Duodenal mucosa (tissue), 2 donors: ENCODE data around the gene FAM120C.

Experiments
- H3K27ac ChIP-seq: one replicate; pipeline ENCODE4 v1.7.0; 2013; ENCODE audit warnings: low read depth, low read length
- H3K27me3 ChIP-seq, 2 donors: one replicate each; pipeline ENCODE4 v1.7.0; 2013; ENCODE audit warnings: low read length in 2 of 2, control low read depth in 1 of 2; ENCODE audit not compliant: insufficient read depth in 2 of 2, control insufficient read depth in 1 of 2
- H3K36me3 ChIP-seq, 2 donors: one replicate each; pipeline ENCODE4 v1.7.0; 2013; ENCODE audit warnings: low read length in 2 of 2, control low read depth in 1 of 2; ENCODE audit not compliant: insufficient read depth in 2 of 2, control insufficient read depth in 1 of 2
- H3K4me1 ChIP-seq, 2 donors: one replicate each; pipeline ENCODE4 v1.7.0; 2013; ENCODE audit warnings: low read length in 2 of 2, control low read depth in 1 of 2; ENCODE audit not compliant: insufficient read depth in 2 of 2, control insufficient read depth in 1 of 2
- H3K4me3 ChIP-seq, 2 donors: one replicate each; pipeline ENCODE4 v1.7.0; 2013; ENCODE audit warnings: low read length in 2 of 2, low read depth in 1 of 2
- H3K9ac ChIP-seq, 2 donors: one replicate each; pipeline ENCODE4 v1.7.0; 2013; ENCODE audit warnings: low read length in 2 of 2, low read depth in 1 of 2
- H3K9me3 ChIP-seq, 2 donors: one replicate each; pipeline ENCODE4 v1.7.0; 2013; ENCODE audit warnings: low read length in 2 of 2, control low read depth in 1 of 2; ENCODE audit not compliant: control insufficient read depth in 1 of 2

Gene FAM120C

GRCh38 chrX:54182194-54182863 is 725 bp downstream of the FAM120C start:
- Histone ChIP-seq H3K4me1 (peaks cover 20 to 37% of the 10 kb centered on the region in 2 donors), H3K9ac (peak overlapping the region; percentile 48 to 57), H3K36me3 (no peaks in the 10 kb centered on the region), H3K4me3 (peak overlapping the region; percentile 68 to 79), H3K27ac (peak overlapping the region; percentile 62), H3K27me3 (no peaks in the 10 kb centered on the region), H3K9me3 (no peaks in the 10 kb centered on the region)

GRCh38 chrX:54181202-54181953 is 1.7 kb downstream of the FAM120C start:
- H3K4me1 ChIP-seq: peaks cover 20 to 37% of the 10 kb centered on the region in 2 donors
- H3K9ac ChIP-seq: no peak overlapping the region
- H3K9me3 ChIP-seq: no peaks in the 10 kb centered on the region
- H3K36me3 ChIP-seq: peaks cover 0 to 3% of the 10 kb centered on the region in 2 donors
- no peak overlapping the region for H3K27ac ChIP-seq
- H3K27me3 ChIP-seq: no peaks in the 10 kb centered on the region
- peak overlapping the region; percentile 68 to 79 for H3K4me3 ChIP-seq

- no peak overlapping the region for H3K4me3 ChIP-seq
Observed at GRCh38 chrX:54180403-54180802, 2.7 kb downstream of the FAM120C start.

GRCh38 chrX:54178100-54178940 is 4.7 kb downstream of the FAM120C start:
- no peaks in the 10 kb centered on the region for H3K27me3 ChIP-seq
- H3K27ac ChIP-seq: no peak overlapping the region
- peaks cover 0 to 10% of the 10 kb centered on the region in 2 donors for H3K36me3 ChIP-seq
- no peak overlapping the region for H3K4me3 ChIP-seq
- peaks cover 20 to 37% of the 10 kb centered on the region in 2 donors for H3K4me1 ChIP-seq
- H3K9ac ChIP-seq: no peak overlapping the region
- no peaks in the 10 kb centered on the region for H3K9me3 ChIP-seq

More at GRCh38 chrX:54180403-54180802, 2.7 kb downstream of the FAM120C start:
- Histone ChIP-seq H3K27me3 (no peaks in the 10 kb centered on the region), H3K9me3 (no peaks in the 10 kb centered on the region), H3K9ac (no peak overlapping the region), H3K36me3 (peaks cover 0 to 3% of the 10 kb centered on the region in 2 donors), H3K27ac (no peak overlapping the region), H3K4me1 (peaks cover 20 to 37% of the 10 kb centered on the region in 2 donors)

- H3K4me3 ChIP-seq: no peak overlapping the region
- no peaks in the 10 kb centered on the region for H3K9me3 ChIP-seq
- no peak overlapping the region for H3K27ac ChIP-seq
- H3K4me1 ChIP-seq: peaks cover 20 to 37% of the 10 kb centered on the region in 2 donors
- H3K36me3 ChIP-seq: peaks cover 0 to 10% of the 10 kb centered on the region in 2 donors
- H3K27me3 ChIP-seq: no peaks in the 10 kb centered on the region
- no peak overlapping the region for H3K9ac ChIP-seq
Observed at GRCh38 chrX:54177306-54177705, 5.7 kb downstream of the FAM120C start.

GRCh38 chrX:54173791-54174190 is 9.3 kb downstream of the FAM120C start:
- H3K27ac ChIP-seq: no peak overlapping the region
- H3K27me3 ChIP-seq: no peaks in the 10 kb centered on the region
- H3K4me1 ChIP-seq: peaks cover 0 to 7% of the 10 kb centered on the region in 2 donors
- H3K4me3 ChIP-seq: no peak overlapping the region
- H3K9me3 ChIP-seq: no peaks in the 10 kb centered on the region
- H3K36me3 ChIP-seq: peaks cover 0 to 10% of the 10 kb centered on the region in 2 donors
- H3K9ac ChIP-seq: no peak overlapping the region

GRCh38 chrX:54172455-54172854 is 10.6 kb downstream of the FAM120C start:
- no peak overlapping the region for H3K9ac ChIP-seq
- H3K36me3 ChIP-seq: peaks cover 0 to 10% of the 10 kb centered on the region in 2 donors
- H3K27ac ChIP-seq: no peak overlapping the region
- no peak overlapping the region for H3K4me3 ChIP-seq
- H3K4me1 ChIP-seq: no peaks in the 10 kb centered on the region
- H3K27me3 ChIP-seq: no peaks in the 10 kb centered on the region
- no peaks in the 10 kb centered on the region for H3K9me3 ChIP-seq

GRCh38 chrX:54171527-54172250 is 11.4 kb downstream of the FAM120C start:
- Histone ChIP-seq H3K27ac (no peak overlapping the region), H3K4me3 (no peak overlapping the region)

GRCh38 chrX:54171091-54171490 is 12.0 kb downstream of the FAM120C start:
- H3K9ac ChIP-seq: no peak overlapping the region
- H3K4me1 ChIP-seq: no peaks in the 10 kb centered on the region
- H3K4me3 ChIP-seq: no peak overlapping the region
- no peak overlapping the region for H3K27ac ChIP-seq
- H3K27me3 ChIP-seq: no peaks in the 10 kb centered on the region
- H3K36me3 ChIP-seq: peaks cover 0 to 7% of the 10 kb centered on the region in 2 donors
- H3K9me3 ChIP-seq: no peaks in the 10 kb centered on the region

More at GRCh38 chrX:54171527-54172250, 11.4 kb downstream of the FAM120C start:
- H3K36me3 ChIP-seq: peaks cover 0 to 7% of the 10 kb centered on the region in 2 donors
- H3K4me1 ChIP-seq: no peaks in the 10 kb centered on the region
- no peaks in the 10 kb centered on the region for H3K9me3 ChIP-seq
- H3K9ac ChIP-seq: no peak overlapping the region
- H3K27me3 ChIP-seq: no peaks in the 10 kb centered on the region
